ENCODE results near the gene AP3S1. TPM values are rescaled to one million over a fixed set of nuclear protein-coding genes. Genes with fewer than 3 reads are reported as not detected.

Gene AP3S1
- total and polyA plus RNA-seq, 2 of the 13 experiments (the other 11 are each of a cell fraction or from before 2014, with no cell fraction given) = 50.5 to 85.9 TPM

DNA sequence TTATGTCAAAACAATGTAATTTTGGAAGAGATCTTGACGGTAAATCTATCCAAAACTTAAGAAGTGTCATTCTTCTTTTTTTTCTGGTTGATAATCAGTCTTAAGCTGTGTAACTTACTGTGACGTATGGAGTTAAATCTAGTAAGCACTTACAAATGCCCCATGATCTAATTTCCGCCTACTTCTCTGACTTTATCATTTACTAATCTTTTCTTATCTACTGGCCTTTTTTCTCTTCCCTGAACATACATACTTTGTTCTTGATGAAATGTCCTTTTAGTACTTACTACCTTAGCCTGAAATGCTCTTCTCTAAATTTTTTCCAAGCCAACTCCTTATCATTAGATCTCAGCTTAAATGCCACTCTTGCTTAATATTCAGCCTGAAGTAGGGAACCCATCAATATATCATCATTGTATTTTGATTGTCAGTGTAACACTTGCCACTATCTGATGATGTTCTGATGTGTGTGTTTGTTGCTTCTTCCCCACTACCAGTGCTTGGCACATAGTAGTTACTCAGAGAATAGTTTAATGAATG is 27.6 kb downstream of the AP3S1 start:
- DNase-seq (ENCODE audit: low spot score) (no peak), FAIRE-seq (no peak), ATAC-seq (no peak)
- peaks cover 10% of the 10 kb centered on the region for H3K79me2 ChIP-seq (ENCODE audit: insufficient read depth, low read length)
- H3K4me2 ChIP-seq (ENCODE audit: low read depth, low read length) = no peak overlapping the region
- no peaks in the 10 kb centered on the region; the same call in 1 of the 2 replicates for H4K20me1 ChIP-seq (ENCODE audit: insufficient read depth, low read length)
- H3K27ac ChIP-seq (ENCODE audit: extremely low read length, insufficient read depth, low read length) = no peak overlapping the region
- peaks cover 3 to 20% of the 10 kb centered on the region in 2 experiments; a peak in 4 of 5 replicates for H3K36me3 ChIP-seq (replicated peaks in 1 of 2; ENCODE audit: control insufficient read depth in 1 of 2, insufficient read depth in 2 of 2, low read length in 2 of 2)
- TF ChIP-seq, protein P1, sequence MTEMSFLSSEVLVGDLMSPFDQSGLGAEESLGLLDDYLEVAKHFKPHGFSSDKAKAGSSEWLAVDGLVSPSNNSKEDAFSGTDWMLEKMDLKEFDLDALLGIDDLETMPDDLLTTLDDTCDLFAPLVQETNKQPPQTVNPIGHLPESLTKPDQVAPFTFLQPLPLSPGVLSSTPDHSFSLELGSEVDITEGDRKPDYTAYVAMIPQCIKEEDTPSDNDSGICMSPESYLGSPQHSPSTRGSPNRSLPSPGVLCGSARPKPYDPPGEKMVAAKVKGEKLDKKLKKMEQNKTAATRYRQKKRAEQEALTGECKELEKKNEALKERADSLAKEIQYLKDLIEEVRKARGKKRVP (CRISPR knock-in tag; IDR thresholded peaks at IDR 0.05) = no peak
- TF ChIP-seq SIX4 (CRISPR knock-in tag; IDR thresholded peaks at IDR 0.05) = no peak
- TF ChIP-seq SAP130 (CRISPR knock-in tag; IDR thresholded peaks at IDR 0.05; ENCODE audit: low read depth) = no peak
- TF ChIP-seq TOE1 (CRISPR knock-in tag; IDR thresholded peaks at IDR 0.05) = no peak
- TF ChIP-seq ZNF234 (CRISPR knock-in tag; conservative IDR thresholded peaks at IDR 0.05) = no peak
- TF ChIP-seq SCMH1 (CRISPR knock-in tag; IDR thresholded peaks at IDR 0.05; ENCODE audit: borderline replicate concordance) = no peak
- no peak for TF ChIP-seq ZBTB3 (CRISPR knock-in tag; IDR thresholded peaks at IDR 0.05; ENCODE audit: borderline replicate concordance, low read depth)
- TF ChIP-seq, protein P2, sequence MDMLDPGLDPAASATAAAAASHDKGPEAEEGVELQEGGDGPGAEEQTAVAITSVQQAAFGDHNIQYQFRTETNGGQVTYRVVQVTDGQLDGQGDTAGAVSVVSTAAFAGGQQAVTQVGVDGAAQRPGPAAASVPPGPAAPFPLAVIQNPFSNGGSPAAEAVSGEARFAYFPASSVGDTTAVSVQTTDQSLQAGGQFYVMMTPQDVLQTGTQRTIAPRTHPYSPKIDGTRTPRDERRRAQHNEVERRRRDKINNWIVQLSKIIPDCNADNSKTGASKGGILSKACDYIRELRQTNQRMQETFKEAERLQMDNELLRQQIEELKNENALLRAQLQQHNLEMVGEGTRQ (IDR thresholded peaks at IDR 0.05; ENCODE audit: low read depth, low read length) = no peak
- TF ChIP-seq, protein P2 (CRISPR knock-in tag; IDR thresholded peaks at IDR 0.05; ENCODE audit: borderline replicate concordance) = no peak
- TF ChIP-seq DR1 (CRISPR knock-in tag; IDR thresholded peaks at IDR 0.05) = no peak
- TF ChIP-seq IRX3 (CRISPR knock-in tag; IDR thresholded peaks at IDR 0.05; ENCODE audit: borderline replicate concordance, low read depth) = no peak
- TF ChIP-seq ZNF589 (CRISPR knock-in tag; conservative IDR thresholded peaks at IDR 0.05) = no peak
- TF ChIP-seq, protein P3, sequence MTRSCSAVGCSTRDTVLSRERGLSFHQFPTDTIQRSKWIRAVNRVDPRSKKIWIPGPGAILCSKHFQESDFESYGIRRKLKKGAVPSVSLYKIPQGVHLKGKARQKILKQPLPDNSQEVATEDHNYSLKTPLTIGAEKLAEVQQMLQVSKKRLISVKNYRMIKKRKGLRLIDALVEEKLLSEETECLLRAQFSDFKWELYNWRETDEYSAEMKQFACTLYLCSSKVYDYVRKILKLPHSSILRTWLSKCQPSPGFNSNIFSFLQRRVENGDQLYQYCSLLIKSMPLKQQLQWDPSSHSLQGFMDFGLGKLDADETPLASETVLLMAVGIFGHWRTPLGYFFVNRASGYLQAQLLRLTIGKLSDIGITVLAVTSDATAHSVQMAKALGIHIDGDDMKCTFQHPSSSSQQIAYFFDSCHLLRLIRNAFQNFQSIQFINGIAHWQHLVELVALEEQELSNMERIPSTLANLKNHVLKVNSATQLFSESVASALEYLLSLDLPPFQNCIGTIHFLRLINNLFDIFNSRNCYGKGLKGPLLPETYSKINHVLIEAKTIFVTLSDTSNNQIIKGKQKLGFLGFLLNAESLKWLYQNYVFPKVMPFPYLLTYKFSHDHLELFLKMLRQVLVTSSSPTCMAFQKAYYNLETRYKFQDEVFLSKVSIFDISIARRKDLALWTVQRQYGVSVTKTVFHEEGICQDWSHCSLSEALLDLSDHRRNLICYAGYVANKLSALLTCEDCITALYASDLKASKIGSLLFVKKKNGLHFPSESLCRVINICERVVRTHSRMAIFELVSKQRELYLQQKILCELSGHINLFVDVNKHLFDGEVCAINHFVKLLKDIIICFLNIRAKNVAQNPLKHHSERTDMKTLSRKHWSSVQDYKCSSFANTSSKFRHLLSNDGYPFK (CRISPR knock-in tag; IDR thresholded peaks at IDR 0.05; ENCODE audit: borderline replicate concordance) = no peak
- no peaks in the 10 kb centered on the region for H3K27me3 ChIP-seq (ENCODE audit: control insufficient read depth in 1 of 2, insufficient read depth in 2 of 2, low read length in 2 of 2)
- BruUV-seq (replicated peaks) = no TSS peak
- H3K9ac ChIP-seq (ENCODE audit: insufficient read depth, low read depth, low read length) = no peak overlapping the region
- POLR2A ChIA-PET = no interaction called here
- no peak overlapping the region for H3K4me3 ChIP-seq (replicated peaks in 1 of 3; ENCODE audit: insufficient read depth in 1 of 3, low read depth in 2 of 3, low read length in 3 of 3)
- CTCF ChIA-PET (ENCODE audit: low intra/inter-chr PET ratio, low total read pairs) = no interaction called here
- H2AFZ ChIP-seq (ENCODE audit: low read length) = no peak overlapping the region
- in situ Hi-C loops (cut with HindIII; ENCODE audit: extremely low pct_ligation_motif_present, low pct_unique_long_range_greater_than_20kb) = no loop called here
- intact Hi-C loops (cut with micrococcal nuclease; ENCODE audit: unreplicated experiment) = no loop called here
- H3K4me1 ChIP-seq (ENCODE audit: insufficient read depth, low read length) = no peaks in the 10 kb centered on the region
- 96% methylated on average over 3 of the region's 3 CpGs for WGBS (ENCODE audit: low lambda C conversion rate)
- no peaks in the 10 kb centered on the region for H3K9me3 ChIP-seq (ENCODE audit: low read length)

Data from HepG2 (cell line).